Measurements from ENCODE around the gene ERAL1.
A peak's percentile ranks its signal among the peaks of the same experiment; 100 is the strongest.
"Not testable (repeated sequence)": the region's sequence is repeated elsewhere in the genome, so short reads cannot be mapped to it uniquely, and the experiment has no call there.

The ERAL1 gene

GRCh38 chr17:28854457-28855335 is at the start of gene ERAL1:
ERAL1 (plus strand) TSS chr17:28855016; CDS start chr17:28855035, 19 bp downstream.
- peak; percentile 86 for DNase-seq

GRCh38 chr17:28807925-28808634 is 46.7 kb upstream of the ERAL1 start:
- DNase-seq, result peak; percentile 57

- no peak for DNase-seq
Measured at GRCh38 chr17:28810437-28810836, 44.4 kb upstream of the ERAL1 start.

GRCh38 chr17:28811651-28812090 is 43.1 kb upstream of the ERAL1 start:
- DNase-seq, result peak; percentile 24

GRCh38 chr17:28812091-28812747 is 42.6 kb upstream of the ERAL1 start:
- DNase-seq, result peak; percentile 98

GRCh38 chr17:28812748-28813377 is 42.0 kb upstream of the ERAL1 start:
- DNase-seq, result no peak

GRCh38 chr17:28816540-28816939 is 38.3 kb upstream of the ERAL1 start:
- DNase-seq, result no peak

GRCh38 chr17:28818819-28819221 is 36.0 kb upstream of the ERAL1 start:
- DNase-seq, result no peak

GRCh38 chr17:28819582-28819981 is 35.2 kb upstream of the ERAL1 start:
- DNase-seq, result no peak

- DNase-seq, result no peak
Measured at GRCh38 chr17:28827672-28828071, 27.1 kb upstream of the ERAL1 start.

- no peak for DNase-seq
Measured at GRCh38 chr17:28828294-28829040, 26.3 kb upstream of the ERAL1 start.

- DNase-seq, result no peak
Measured at GRCh38 chr17:28834420-28834819, 20.4 kb upstream of the ERAL1 start.

GRCh38 chr17:28836541-28836940 is 18.3 kb upstream of the ERAL1 start:
- not testable (repeated sequence) for DNase-seq

- DNase-seq, result no peak
Measured at GRCh38 chr17:28839221-28839620, 15.6 kb upstream of the ERAL1 start.

GRCh38 chr17:28841901-28842281 is 12.9 kb upstream of the ERAL1 start:
- DNase-seq, result no peak

GRCh38 chr17:28842282-28843012 is 12.4 kb upstream of the ERAL1 start, which contains the start of gene FAM222B:
FAM222B (minus strand) TSS chr17:28842790; CDS start chr17:28766667, 76,123 bp downstream.
- peak; percentile 92 for DNase-seq

GRCh38 chr17:28843816-28844148 is 11.0 kb upstream of the ERAL1 start:
- DNase-seq, result no peak

- DNase-seq, result no peak
Measured at GRCh38 chr17:28846231-28846630, 8.6 kb upstream of the ERAL1 start.

GRCh38 chr17:28846699-28847098 is 8.1 kb upstream of the ERAL1 start:
- not testable (repeated sequence) for DNase-seq

- not testable (repeated sequence) for DNase-seq
Measured at GRCh38 chr17:28848667-28849066, 6.1 kb upstream of the ERAL1 start.

- no peak for DNase-seq
Measured at GRCh38 chr17:28849281-28849680, 5.5 kb upstream of the ERAL1 start.

GRCh38 chr17:28853295-28853694 is 1.5 kb upstream of the ERAL1 start:
- no peak for DNase-seq
